IMR-90 (cell line): Measurements from ENCODE around the gene CCL14. TPM values are rescaled to one million over a fixed set of nuclear protein-coding genes. Genes with fewer than 3 reads are reported as not detected.

Source experiments
- ATAC-seq: fragments of 200-7000 bp; cut with Tn5 transposase; 2 replicates; pipeline ENCODE4 v1.9.1; 2020; ENCODE audit warnings: low read depth, mild to moderate bottlenecking, moderate library complexity
- BruUV-seq: library from RNA; stranded (reverse); fragments of 400-500 nt; replicated peaks from 2 replicates; lab custom pipeline; 2021; lab: Mats Ljungman, UMichigan
- CTCF ChIA-PET: fragments of 300-600 bp; formaldehyde crosslinking; extraction: SDS; loops from one replicate; lab custom pipeline; 2021; ENCODE audit warnings: antibody characterized with exemption; lab: Yijun Ruan, JAX
- POLR2A ChIA-PET: fragments of 300-600 bp; sonication (Branson Sonifier 250); formaldehyde crosslinking; loops from one replicate; lab custom pipeline; 2022; ENCODE audit warnings: antibody characterized with exemption; ENCODE audit not compliant: unreplicated experiment; lab: Charles Lee
- DNase-seq: peaks from one replicate; pipeline ENCODE4 v3.0.0; 2013
- H2AFZ ChIP-seq: replicated peaks from 2 replicates; pipeline ENCODE3; 2013; ENCODE audit warnings: low read length, mild to moderate bottlenecking; ENCODE audit not compliant: poor library complexity
- H2AK5ac ChIP-seq: 2 replicates; pipeline ENCODE4 v1.6.1; 2013; ENCODE audit warnings: low read depth, low read length, inconsistent platforms
- H2AK9ac ChIP-seq: replicated peaks from 2 replicates; pipeline ENCODE3; 2013; ENCODE audit warnings: mild to moderate bottlenecking, low read depth, low read length, moderate library complexity; ENCODE audit not compliant: poor library complexity
- H2BK120ac ChIP-seq: 2 replicates; pipeline ENCODE4 v1.6.1; 2013; ENCODE audit warnings: low read depth, low read length, inconsistent platforms
- H2BK15ac ChIP-seq: 3 replicates; pipeline ENCODE4 v1.6.1; 2013; ENCODE audit warnings: low read depth, low read length, inconsistent platforms
- H2BK20ac ChIP-seq: 2 replicates; pipeline ENCODE4 v1.6.1; 2013; ENCODE audit warnings: low read depth, mild to moderate bottlenecking, inconsistent platforms, low read length, moderate library complexity
- H2BK5ac ChIP-seq: 2 replicates; pipeline ENCODE4 v1.6.1; 2013; ENCODE audit warnings: mild to moderate bottlenecking, low read depth, low read length, inconsistent platforms; ENCODE audit not compliant: poor library complexity, severe bottlenecking
- H3K14ac ChIP-seq: replicated peaks from 2 replicates; pipeline ENCODE4 v1.6.1; 2013; ENCODE audit warnings: low read depth, low read length, inconsistent platforms
- H3K18ac ChIP-seq: 2 replicates; pipeline ENCODE4 v1.6.1; 2013; ENCODE audit warnings: low read depth, low read length, control low read depth
- H3K23ac ChIP-seq: 2 replicates; pipeline ENCODE4 v1.6.1; 2013; ENCODE audit warnings: low read depth, low read length, inconsistent platforms
- H3K27ac ChIP-seq: 2 replicates; pipeline ENCODE4 v1.5.1; 2013; ENCODE audit warnings: mild to moderate bottlenecking, control low read depth, low read length; ENCODE audit not compliant: insufficient read depth
- H3K27me3 ChIP-seq: 2 replicates; pipeline ENCODE4 v1.6.1; 2013; ENCODE audit warnings: low read length; ENCODE audit not compliant: control insufficient read depth, insufficient read depth
- H3K36me3 ChIP-seq: 2 replicates; pipeline ENCODE4 v1.6.1; 2013; ENCODE audit warnings: low read length, mixed read lengths; ENCODE audit not compliant: control insufficient read depth, insufficient read depth
- H3K4ac ChIP-seq: 2 replicates; pipeline ENCODE4 v1.6.1; 2013; ENCODE audit warnings: low read depth, low read length, inconsistent platforms
- H3K4me1 ChIP-seq: 2 replicates; pipeline ENCODE4 v1.6.1; 2013; ENCODE audit warnings: low read length, mixed read lengths; ENCODE audit not compliant: control insufficient read depth, insufficient read depth
- H3K4me2 ChIP-seq: 2 replicates; pipeline ENCODE4 v1.6.1; 2013; ENCODE audit warnings: low read depth, mild to moderate bottlenecking, control low read depth, low read length, moderate library complexity
- H3K4me3 ChIP-seq: 2 replicates; pipeline ENCODE4 v1.5.1; 2013; ENCODE audit warnings: low read depth, mild to moderate bottlenecking, control low read depth, low read length, moderate library complexity; ENCODE audit not compliant: insufficient read depth
- H3K56ac ChIP-seq: 2 replicates; pipeline ENCODE4 v1.6.1; 2013; ENCODE audit warnings: low read length, inconsistent platforms; ENCODE audit not compliant: insufficient read depth; ENCODE audit errors: extremely low read depth
- H3K79me1 ChIP-seq, 2 experiments: 2 replicates each; pipeline ENCODE4 v1.6.1; 2013; ENCODE audit warnings: low read length in 2 of 2, inconsistent platforms in 1 of 2, low read depth in 1 of 2
- H3K9ac ChIP-seq: 2 replicates; pipeline ENCODE4 v1.6.1; 2013; ENCODE audit warnings: low read depth, low read length, control low read depth
- H3K9me1 ChIP-seq: 2 replicates; pipeline ENCODE4 v1.6.1; 2013; ENCODE audit warnings: low read length, inconsistent platforms; ENCODE audit not compliant: insufficient read depth
- H3K9me3 ChIP-seq: 2 replicates; pipeline ENCODE4 v1.6.1; 2013; ENCODE audit warnings: low read length; ENCODE audit not compliant: control insufficient read depth, insufficient read depth
- H4K20me1 ChIP-seq: 2 replicates; pipeline ENCODE4 v1.6.1; 2013; ENCODE audit warnings: low read length, inconsistent platforms; ENCODE audit not compliant: insufficient read depth
- H4K5ac ChIP-seq: 2 replicates; pipeline ENCODE4 v1.6.1; 2013; ENCODE audit warnings: mild to moderate bottlenecking, low read depth, low read length, control low read depth
- H4K8ac ChIP-seq, 2 experiments: 2 replicates each; pipeline ENCODE4 v1.6.1; 2013; ENCODE audit warnings: low read depth in 2 of 2, low read length in 2 of 2, control low read depth in 1 of 2, inconsistent platforms in 1 of 2
- H4K91ac ChIP-seq: 2 replicates; pipeline ENCODE4 v1.6.1; 2013; ENCODE audit warnings: low read depth, low read length, inconsistent platforms; ENCODE audit not compliant: insufficient read depth
- MAZ ChIP-seq: IDR thresholded peaks from 2 replicates; pipeline ENCODE4 v1.6.1; 2012; ENCODE audit warnings: low read depth, mild to moderate bottlenecking, low read length, improper control_type of control experiment, moderate library complexity, borderline replicate concordance
- RAD21 ChIP-seq: IDR thresholded peaks from 2 replicates; pipeline ENCODE4 v1.6.1; 2012; ENCODE audit warnings: low read length, improper control_type of control experiment
- RFX5 ChIP-seq: IDR thresholded peaks from 2 replicates; pipeline ENCODE4 v1.8.0; 2012; ENCODE audit warnings: low read depth, mild to moderate bottlenecking, low read length, moderate library complexity
- whole genome bisulfite sequencing, 2 experiments: methylation state at CpG; one replicate each; pipeline versions ENCODE4 v1.1.5 to v1.1.7; 2013; ENCODE audit warnings: missing lambda C conversion rate in 2 of 2; ENCODE audit not compliant: insufficient read length in 1 of 2; ENCODE audit errors: extremely low coverage in 2 of 2; 5-methylcytosine and 5-hydroxymethylcytosine counted together
- dilution Hi-C: fragments of 300-500 bp; cut with HindIII; formaldehyde crosslinking; loops from one replicate; pipeline ENCODE4 v1.14.3; 2018; ENCODE audit warnings: low sequenced_read_pairs; ENCODE audit not compliant: unreplicated experiment
- in situ Hi-C: fragments of 300-500 bp; cut with MboI; formaldehyde crosslinking; loops from 3 replicates; pipeline ENCODE4 v1.14.3; 2019; ENCODE audit warnings: low sequenced_read_pairs, inconsistent platforms, mixed read lengths
- intact Hi-C: fragments of 100-400 bp; cut with micrococcal nuclease; formaldehyde crosslinking; loops from 2 replicates; pipeline ENCODE4 v1.10.0; 2022
- polyA plus RNA-seq, 3 experiments: library from polyadenylated mRNA; depleted of rRNA; stranded (reverse); fragments of >200 nt; gene quantifications; 2 replicates each; pipeline ENCODE4 v1.2.3, GENCODE V29; 2012; ENCODE audit warnings: low replicate concordance in 1 of 3
- total RNA-seq: library from RNA; depleted of rRNA; stranded (reverse); fragments of >200 nt; gene quantifications from 2 replicates; pipeline ENCODE4 v1.2.3, GENCODE V29; 2012

CCL14 gene
- total and polyA plus RNA-seq, 2 of the 4 experiments (the other 2 are of a cell fraction), result not detected

- intact Hi-C loops, result no loop called here
- no peak overlapping the region for H3K18ac ChIP-seq
- H4K8ac ChIP-seq, result no peak overlapping the region
- no peaks in the 10 kb centered on the region for H3K36me3 ChIP-seq
- no peak overlapping the region for H2AK5ac ChIP-seq
- no peaks in the 10 kb centered on the region for H4K20me1 ChIP-seq
- H4K91ac ChIP-seq, result no peak overlapping the region
- H3K4ac ChIP-seq, result no peak overlapping the region
- H3K14ac ChIP-seq, result no peak overlapping the region
- in situ Hi-C loops, result no loop called here
- DNase-seq, result no peak
- H2BK15ac ChIP-seq, result no peak overlapping the region
- H3K9me3 ChIP-seq, result no peaks in the 10 kb centered on the region
- H3K27me3 ChIP-seq, result no peaks in the 10 kb centered on the region; the same call in none of the 2 replicates
- no peak overlapping the region for H2BK120ac ChIP-seq
- H3K9me1 ChIP-seq, result no peaks in the 10 kb centered on the region
- BruUV-seq, result no TSS peak
- TF ChIP-seq MAZ (no peak), RAD21 (no peak), RFX5 (no peak)
- H2AFZ ChIP-seq, result no peak overlapping the region
- no peak overlapping the region for H3K4me3 ChIP-seq
- no peak overlapping the region for H2AK9ac ChIP-seq
- 33% methylated on average over 2 of the region's 7 CpGs; no CpG with 5 or more reads in 1 of the 2 experiments for WGBS, 2 experiments
- H3K79me1 ChIP-seq, result no peaks in the 10 kb centered on the region
- CTCF ChIA-PET, result no interaction called here
- no peak overlapping the region for H3K4me2 ChIP-seq
- no peak overlapping the region for H3K9ac ChIP-seq
- no peak overlapping the region for H4K5ac ChIP-seq
- H3K56ac ChIP-seq, result no peak overlapping the region
- POLR2A ChIA-PET, result no interaction called here
- H3K4me1 ChIP-seq, result no peaks in the 10 kb centered on the region
- no peak overlapping the region for H3K23ac ChIP-seq
- H2BK20ac ChIP-seq, result no peak overlapping the region
- H2BK5ac ChIP-seq, result no peak overlapping the region
- H3K27ac ChIP-seq, result no peak overlapping the region
- no peak for ATAC-seq
- dilution Hi-C loops, result no loop called here
Measured at GRCh38 chr17:36002631-36003030, 16.1 kb upstream of the CCL14 start.
